ENCODE data around the gene SPC24. TPM values are rescaled to one million over a fixed set of nuclear protein-coding genes. Genes with fewer than 3 reads are reported as not detected.

Gene SPC24
- polyA plus RNA-seq, 1 of the 3 experiments (the other 2 are of a cell fraction): 18.9 TPM

DNA sequence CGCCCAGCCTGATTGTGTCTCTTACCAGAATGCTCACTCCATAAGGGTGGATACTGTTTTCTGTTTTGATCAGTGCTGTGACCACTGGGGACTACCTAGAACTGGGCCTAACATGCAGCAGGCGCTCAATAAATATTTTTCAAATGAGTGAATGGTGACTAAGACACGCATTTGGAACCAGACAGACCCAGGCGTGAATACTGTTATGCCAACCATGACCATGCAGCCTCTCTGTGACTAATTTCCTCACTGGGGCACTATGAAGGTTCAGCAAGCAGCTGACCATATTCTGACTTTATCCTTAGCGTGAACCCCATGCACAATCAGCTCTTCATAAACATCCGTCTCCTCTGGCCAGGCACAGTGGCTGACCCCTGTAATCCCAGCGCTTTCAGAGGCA, 13.0 kb upstream of the SPC24 start (continued):
- TF ChIP-seq, protein P1, sequence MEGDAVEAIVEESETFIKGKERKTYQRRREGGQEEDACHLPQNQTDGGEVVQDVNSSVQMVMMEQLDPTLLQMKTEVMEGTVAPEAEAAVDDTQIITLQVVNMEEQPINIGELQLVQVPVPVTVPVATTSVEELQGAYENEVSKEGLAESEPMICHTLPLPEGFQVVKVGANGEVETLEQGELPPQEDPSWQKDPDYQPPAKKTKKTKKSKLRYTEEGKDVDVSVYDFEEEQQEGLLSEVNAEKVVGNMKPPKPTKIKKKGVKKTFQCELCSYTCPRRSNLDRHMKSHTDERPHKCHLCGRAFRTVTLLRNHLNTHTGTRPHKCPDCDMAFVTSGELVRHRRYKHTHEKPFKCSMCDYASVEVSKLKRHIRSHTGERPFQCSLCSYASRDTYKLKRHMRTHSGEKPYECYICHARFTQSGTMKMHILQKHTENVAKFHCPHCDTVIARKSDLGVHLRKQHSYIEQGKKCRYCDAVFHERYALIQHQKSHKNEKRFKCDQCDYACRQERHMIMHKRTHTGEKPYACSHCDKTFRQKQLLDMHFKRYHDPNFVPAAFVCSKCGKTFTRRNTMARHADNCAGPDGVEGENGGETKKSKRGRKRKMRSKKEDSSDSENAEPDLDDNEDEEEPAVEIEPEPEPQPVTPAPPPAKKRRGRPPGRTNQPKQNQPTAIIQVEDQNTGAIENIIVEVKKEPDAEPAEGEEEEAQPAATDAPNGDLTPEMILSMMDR (IDR thresholded peaks at IDR 0.05): no peak

DNA sequence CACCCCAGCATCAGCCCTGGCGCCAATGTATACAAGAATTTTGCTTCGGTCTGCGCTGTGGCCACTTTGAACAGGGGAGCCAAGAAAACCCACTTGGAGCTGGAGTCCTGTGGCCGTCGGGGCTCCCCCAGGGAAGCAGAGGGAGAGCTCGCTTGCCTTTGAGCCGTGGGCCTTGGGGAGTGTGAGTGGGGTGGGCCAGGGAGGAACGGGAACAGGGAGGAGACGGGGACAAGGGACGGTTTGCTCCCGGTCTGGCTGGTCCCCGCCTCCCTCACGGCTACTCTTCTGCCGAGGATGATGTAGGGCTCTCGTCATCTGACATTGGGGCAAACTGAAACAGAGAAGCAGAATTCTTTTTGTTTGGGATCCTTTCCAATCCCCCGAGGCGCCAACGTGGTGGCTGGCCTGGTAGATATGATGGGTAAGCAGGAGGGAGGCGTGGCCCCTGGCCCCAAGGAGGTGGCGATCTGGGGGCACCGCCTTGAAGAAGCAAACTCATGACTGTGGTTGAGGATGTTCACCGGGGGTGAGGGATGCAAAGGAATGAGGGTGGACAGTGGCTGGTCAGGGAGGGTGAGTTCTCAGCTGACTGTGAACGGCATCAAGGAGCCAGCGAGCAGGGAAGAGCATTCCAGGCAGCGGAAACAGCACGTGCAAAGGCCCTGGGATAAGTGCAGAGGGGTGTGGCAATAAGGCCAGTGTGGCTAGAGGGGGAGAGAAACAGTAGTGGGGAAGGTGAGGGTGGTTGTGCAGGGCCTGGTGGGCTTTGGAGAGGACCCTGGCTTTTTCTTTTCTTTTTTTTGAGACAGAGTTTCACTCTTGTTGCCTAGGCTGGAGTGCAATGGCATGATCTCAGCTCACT, 10.9 kb upstream of the SPC24 start:
- H3K9me2 ChIP-seq: no peaks in the 10 kb centered on the region
- no peaks in the 10 kb centered on the region for H3K9me3 ChIP-seq
- H3K79me2 ChIP-seq (ENCODE audit: insufficient read depth): no peaks in the 10 kb centered on the region; the same call in 1 of the 2 replicates
- ChIA-PET POLR2A (interaction anchor here (0.7 kb wide), 1 partner anchor 53 kb away, joined by 3 read pairs; no protein-coding TSS in a partner anchor), CTCF (interaction anchor here (0.8 kb wide), 1 partner anchor 11 kb away, joined by 3 read pairs; no protein-coding TSS in a partner anchor)
- H3K27me3 ChIP-seq (ENCODE audit: insufficient read depth): no peaks in the 10 kb centered on the region
- H3K4me2 ChIP-seq: no peak overlapping the region
- DNase-seq: no peak
- 93% methylated on average over 26 of the region's 26 CpGs for WGBS (ENCODE audit: low lambda C conversion rate)
- TF ChIP-seq MXI1 (IDR thresholded peaks at IDR 0.05; ENCODE audit: low read depth, low read length): no peak
- TF ChIP-seq, protein P2, sequence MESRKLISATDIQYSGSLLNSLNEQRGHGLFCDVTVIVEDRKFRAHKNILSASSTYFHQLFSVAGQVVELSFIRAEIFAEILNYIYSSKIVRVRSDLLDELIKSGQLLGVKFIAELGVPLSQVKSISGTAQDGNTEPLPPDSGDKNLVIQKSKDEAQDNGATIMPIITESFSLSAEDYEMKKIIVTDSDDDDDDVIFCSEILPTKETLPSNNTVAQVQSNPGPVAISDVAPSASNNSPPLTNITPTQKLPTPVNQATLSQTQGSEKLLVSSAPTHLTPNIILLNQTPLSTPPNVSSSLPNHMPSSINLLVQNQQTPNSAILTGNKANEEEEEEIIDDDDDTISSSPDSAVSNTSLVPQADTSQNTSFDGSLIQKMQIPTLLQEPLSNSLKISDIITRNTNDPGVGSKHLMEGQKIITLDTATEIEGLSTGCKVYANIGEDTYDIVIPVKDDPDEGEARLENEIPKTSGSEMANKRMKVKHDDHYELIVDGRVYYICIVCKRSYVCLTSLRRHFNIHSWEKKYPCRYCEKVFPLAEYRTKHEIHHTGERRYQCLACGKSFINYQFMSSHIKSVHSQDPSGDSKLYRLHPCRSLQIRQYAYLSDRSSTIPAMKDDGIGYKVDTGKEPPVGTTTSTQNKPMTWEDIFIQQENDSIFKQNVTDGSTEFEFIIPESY (IDR thresholded peaks at IDR 0.05; ENCODE audit: borderline replicate concordance, low read depth): no peak
- TF ChIP-seq TCF12 (IDR thresholded peaks at IDR 0.05): no peak
- H3F3A ChIP-seq (replicated peaks; ENCODE audit: insufficient read depth): peaks cover 28% of the 10 kb centered on the region
- H3K9ac ChIP-seq: no peak overlapping the region
- H3K36me3 ChIP-seq (replicated peaks in 1 of 2; ENCODE audit: control insufficient read depth in 1 of 2, insufficient read depth in 2 of 2, low read length in 1 of 2): peaks cover 16 to 52% of the 10 kb centered on the region in 2 experiments
- no peak overlapping the region for H2AFZ ChIP-seq (ENCODE audit: low read depth)
- peaks cover 0 to 16% of the 10 kb centered on the region in 2 experiments; a peak in 2 of 4 replicates for H3K4me1 ChIP-seq (ENCODE audit: control insufficient read depth in 1 of 2, insufficient read depth in 2 of 2, low read depth in 1 of 2, low read length in 1 of 2)
- no peak overlapping the region for H3K4me3 ChIP-seq (ENCODE audit: low read depth in 2 of 2, low read length in 1 of 2)
- H3K27ac ChIP-seq (ENCODE audit: low read depth in 2 of 2, low read length in 1 of 2): no peak overlapping the region
- no peaks in the 10 kb centered on the region for H4K20me1 ChIP-seq (ENCODE audit: insufficient read depth)

DNA sequence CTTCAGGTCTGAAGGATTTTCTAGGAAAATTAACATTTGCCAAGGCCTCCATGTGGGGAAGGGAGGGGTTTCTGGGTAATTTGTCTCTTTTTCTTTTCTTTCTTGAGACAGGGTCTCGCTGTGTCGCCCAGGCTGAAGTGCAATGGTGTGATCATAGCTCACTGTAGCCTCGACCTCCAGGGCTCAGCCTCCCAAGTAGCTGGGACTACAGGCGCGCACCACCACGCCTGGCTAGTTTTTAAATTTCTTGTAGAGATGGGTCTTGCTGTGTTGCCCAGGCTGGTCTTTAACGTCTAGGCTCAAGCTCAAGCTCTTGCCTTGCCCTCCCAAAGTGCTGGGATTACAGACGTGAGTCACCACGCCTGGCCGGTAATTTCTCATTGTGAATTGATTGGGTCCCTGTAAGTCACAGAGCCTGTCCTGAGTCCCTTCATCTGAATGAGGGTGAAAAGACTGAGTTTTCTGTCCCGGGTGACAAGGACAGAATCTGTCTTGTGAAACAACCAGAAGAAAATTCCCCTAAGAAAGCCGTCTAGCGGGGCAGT, 10.0 kb upstream of the SPC24 start:
- 97% methylated on average over 13 of the region's 13 CpGs for WGBS (ENCODE audit: low lambda C conversion rate)
- TF ChIP-seq NFIC (IDR thresholded peaks at IDR 0.05; ENCODE audit: borderline replicate concordance): no peak
- no peak for TF ChIP-seq ELF1 (IDR thresholded peaks at IDR 0.05)
- TF ChIP-seq, protein P3, sequence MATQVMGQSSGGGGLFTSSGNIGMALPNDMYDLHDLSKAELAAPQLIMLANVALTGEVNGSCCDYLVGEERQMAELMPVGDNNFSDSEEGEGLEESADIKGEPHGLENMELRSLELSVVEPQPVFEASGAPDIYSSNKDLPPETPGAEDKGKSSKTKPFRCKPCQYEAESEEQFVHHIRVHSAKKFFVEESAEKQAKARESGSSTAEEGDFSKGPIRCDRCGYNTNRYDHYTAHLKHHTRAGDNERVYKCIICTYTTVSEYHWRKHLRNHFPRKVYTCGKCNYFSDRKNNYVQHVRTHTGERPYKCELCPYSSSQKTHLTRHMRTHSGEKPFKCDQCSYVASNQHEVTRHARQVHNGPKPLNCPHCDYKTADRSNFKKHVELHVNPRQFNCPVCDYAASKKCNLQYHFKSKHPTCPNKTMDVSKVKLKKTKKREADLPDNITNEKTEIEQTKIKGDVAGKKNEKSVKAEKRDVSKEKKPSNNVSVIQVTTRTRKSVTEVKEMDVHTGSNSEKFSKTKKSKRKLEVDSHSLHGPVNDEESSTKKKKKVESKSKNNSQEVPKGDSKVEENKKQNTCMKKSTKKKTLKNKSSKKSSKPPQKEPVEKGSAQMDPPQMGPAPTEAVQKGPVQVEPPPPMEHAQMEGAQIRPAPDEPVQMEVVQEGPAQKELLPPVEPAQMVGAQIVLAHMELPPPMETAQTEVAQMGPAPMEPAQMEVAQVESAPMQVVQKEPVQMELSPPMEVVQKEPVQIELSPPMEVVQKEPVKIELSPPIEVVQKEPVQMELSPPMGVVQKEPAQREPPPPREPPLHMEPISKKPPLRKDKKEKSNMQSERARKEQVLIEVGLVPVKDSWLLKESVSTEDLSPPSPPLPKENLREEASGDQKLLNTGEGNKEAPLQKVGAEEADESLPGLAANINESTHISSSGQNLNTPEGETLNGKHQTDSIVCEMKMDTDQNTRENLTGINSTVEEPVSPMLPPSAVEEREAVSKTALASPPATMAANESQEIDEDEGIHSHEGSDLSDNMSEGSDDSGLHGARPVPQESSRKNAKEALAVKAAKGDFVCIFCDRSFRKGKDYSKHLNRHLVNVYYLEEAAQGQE (IDR thresholded peaks at IDR 0.05; ENCODE audit: low read depth, low read length): no peak
- TF ChIP-seq, protein P2 (IDR thresholded peaks at IDR 0.05; ENCODE audit: borderline replicate concordance, low read depth): no peak
- TF ChIP-seq RCOR1 (IDR thresholded peaks at IDR 0.05; ENCODE audit: low read length): no peak
- TF ChIP-seq, protein P4, sequence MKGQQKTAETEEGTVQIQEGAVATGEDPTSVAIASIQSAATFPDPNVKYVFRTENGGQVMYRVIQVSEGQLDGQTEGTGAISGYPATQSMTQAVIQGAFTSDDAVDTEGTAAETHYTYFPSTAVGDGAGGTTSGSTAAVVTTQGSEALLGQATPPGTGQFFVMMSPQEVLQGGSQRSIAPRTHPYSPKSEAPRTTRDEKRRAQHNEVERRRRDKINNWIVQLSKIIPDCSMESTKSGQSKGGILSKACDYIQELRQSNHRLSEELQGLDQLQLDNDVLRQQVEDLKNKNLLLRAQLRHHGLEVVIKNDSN (IDR thresholded peaks at IDR 0.05; ENCODE audit: borderline replicate concordance, low read depth): no peak
- TF ChIP-seq GABPA (IDR thresholded peaks at IDR 0.05; ENCODE audit: low read depth): no peak
- no peak for TF ChIP-seq FOSL2 (IDR thresholded peaks at IDR 0.05; ENCODE audit: borderline replicate concordance, low read depth)
- no peak for TF ChIP-seq RFX5 (IDR thresholded peaks at IDR 0.05; ENCODE audit: low read length)
- H3K9me2 ChIP-seq: no peaks in the 10 kb centered on the region
- no peak for DNase-seq
- no peak overlapping the region for H2AFZ ChIP-seq (ENCODE audit: low read depth)
- CTCF ChIA-PET: no interaction called here
- no peaks in the 10 kb centered on the region for H4K20me1 ChIP-seq (ENCODE audit: insufficient read depth)
- no peak overlapping the region for H3K9ac ChIP-seq
- no peak overlapping the region for H3K4me2 ChIP-seq
- POLR2A ChIA-PET: no interaction called here
- H3K4me3 ChIP-seq (ENCODE audit: low read depth in 2 of 2, low read length in 1 of 2): no peak overlapping the region
- H3K4me1 ChIP-seq (ENCODE audit: control insufficient read depth in 1 of 2, insufficient read depth in 2 of 2, low read depth in 1 of 2, low read length in 1 of 2): peaks cover 0 to 16% of the 10 kb centered on the region in 2 experiments; a peak in 2 of 4 replicates
- peaks cover 16 to 49% of the 10 kb centered on the region in 2 experiments for H3K36me3 ChIP-seq (replicated peaks in 1 of 2; ENCODE audit: control insufficient read depth in 1 of 2, insufficient read depth in 2 of 2, low read length in 1 of 2)
- no peaks in the 10 kb centered on the region; the same call in 1 of the 2 replicates for H3K79me2 ChIP-seq (ENCODE audit: insufficient read depth)
- H3K27ac ChIP-seq (ENCODE audit: low read depth in 2 of 2, low read length in 1 of 2): no peak overlapping the region
- no peaks in the 10 kb centered on the region for H3K9me3 ChIP-seq
- no peaks in the 10 kb centered on the region for H3K27me3 ChIP-seq (ENCODE audit: insufficient read depth)
- peaks cover 28% of the 10 kb centered on the region for H3F3A ChIP-seq (replicated peaks; ENCODE audit: insufficient read depth)
